ENCODE results near the gene MAN1A1. TPM values are rescaled to one million over a fixed set of nuclear protein-coding genes. Genes with fewer than 3 reads are reported as not detected.

MAN1A1 gene
- total and polyA plus RNA-seq, 2 of the 4 experiments (the other 2 are of a cell fraction), result 5.9 to 6.4 TPM

DNA sequence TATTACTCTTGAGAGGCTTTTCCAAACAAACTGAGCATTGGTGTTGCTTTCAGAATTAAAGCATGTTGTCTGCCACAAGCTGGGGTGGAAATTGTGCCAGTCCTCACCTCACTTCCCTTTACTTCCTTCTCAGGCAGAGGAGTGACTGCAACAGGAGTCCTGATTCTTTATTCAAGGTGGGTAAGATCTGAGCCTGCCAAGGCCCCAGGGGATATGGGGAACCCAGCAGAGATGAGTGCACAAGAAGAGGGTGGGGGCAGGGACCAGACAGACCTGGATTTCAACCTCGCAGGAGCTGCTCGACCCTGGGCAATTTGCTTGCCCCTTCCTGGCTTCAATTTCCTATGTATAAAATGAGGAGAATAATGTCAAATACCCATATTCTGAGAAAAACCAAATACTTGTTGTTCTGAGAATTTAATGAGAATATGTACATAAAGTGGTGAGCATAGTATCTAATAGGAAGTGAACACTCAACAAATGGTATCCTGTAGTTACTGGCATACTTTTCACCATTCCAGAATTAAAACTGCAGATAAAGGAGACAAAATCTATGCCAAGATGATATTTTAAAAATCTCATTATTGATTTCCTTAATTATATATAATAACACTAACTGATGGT is 17.8 kb downstream of the MAN1A1 start:
- ATAC-seq (ENCODE audit: low read depth) (no peak), DNase-seq (no peak)
- dilution Hi-C loops (cut with HindIII; ENCODE audit: low sequenced_read_pairs, unreplicated experiment), result no loop called here
- H2BK5ac ChIP-seq (ENCODE audit: low read depth, low read length, poor library complexity, severe bottlenecking), result no peak overlapping the region
- peaks cover 3% of the 10 kb centered on the region; the same call in 1 of the 2 replicates for H3K36me3 ChIP-seq (ENCODE audit: control insufficient read depth, insufficient read depth, low read length)
- no peak overlapping the region for H3K4me2 ChIP-seq (ENCODE audit: low read depth, low read length)
- H3K4ac ChIP-seq (ENCODE audit: low read depth, low read length), result no peak overlapping the region
- H2BK15ac ChIP-seq (ENCODE audit: low read depth, low read length), result no peak overlapping the region
- no peak overlapping the region for H4K91ac ChIP-seq (ENCODE audit: insufficient read depth, low read depth, low read length)
- CTCF ChIA-PET, result no interaction called here
- H3K18ac ChIP-seq (ENCODE audit: low read depth, low read length), result no peak overlapping the region
- no peak overlapping the region for H3K56ac ChIP-seq (ENCODE audit: extremely low read depth, insufficient read depth, low read length)
- H3K79me1 ChIP-seq (ENCODE audit: low read depth in 1 of 2, low read length in 2 of 2), result peaks cover 0 to 4% of the 10 kb centered on the region in 2 experiments; a peak in 1 of 4 replicates
- no peaks in the 10 kb centered on the region; the same call in 1 of the 2 replicates for H3K9me1 ChIP-seq (ENCODE audit: insufficient read depth, low read length)
- H3K14ac ChIP-seq (replicated peaks; ENCODE audit: low read depth, low read length), result no peak overlapping the region
- no peak overlapping the region for H4K5ac ChIP-seq (ENCODE audit: low read depth, low read length)
- no peak overlapping the region for H3K27ac ChIP-seq (ENCODE audit: insufficient read depth, low read length)
- POLR2A ChIA-PET (ENCODE audit: unreplicated experiment), result no interaction called here
- in situ Hi-C loops (cut with MboI; ENCODE audit: low sequenced_read_pairs), result no loop called here
- WGBS, 2 experiments (ENCODE audit: extremely low coverage in 2 of 2, insufficient read length in 1 of 2), result no CpG with 5 or more reads among the region's 2 CpGs
- H3K4me1 ChIP-seq (ENCODE audit: control insufficient read depth, insufficient read depth, low read length), result no peaks in the 10 kb centered on the region
- H2BK120ac ChIP-seq (ENCODE audit: low read depth, low read length), result no peak overlapping the region
- H2AFZ ChIP-seq (replicated peaks; ENCODE audit: low read length, poor library complexity), result no peak overlapping the region
- no peak overlapping the region for H3K9ac ChIP-seq (ENCODE audit: low read depth, low read length)
- H4K8ac ChIP-seq (ENCODE audit: low read depth in 2 of 2, low read length in 2 of 2), result no peak overlapping the region
- no peak overlapping the region for H3K4me3 ChIP-seq (ENCODE audit: insufficient read depth, low read depth, low read length)
- no TSS peak for BruUV-seq (replicated peaks)
- no peak overlapping the region; the same call in 1 of the 2 replicates for H3K23ac ChIP-seq (ENCODE audit: low read depth, low read length)
- H2AK5ac ChIP-seq (ENCODE audit: low read depth, low read length), result no peak overlapping the region
- H3K27me3 ChIP-seq (ENCODE audit: control insufficient read depth, insufficient read depth, low read length), result no peaks in the 10 kb centered on the region
- H4K20me1 ChIP-seq (ENCODE audit: insufficient read depth, low read length), result no peaks in the 10 kb centered on the region
- no peak overlapping the region for H2AK9ac ChIP-seq (replicated peaks; ENCODE audit: low read depth, low read length, poor library complexity)
- intact Hi-C loops (cut with micrococcal nuclease), result no loop called here
- TF ChIP-seq, protein P1, sequence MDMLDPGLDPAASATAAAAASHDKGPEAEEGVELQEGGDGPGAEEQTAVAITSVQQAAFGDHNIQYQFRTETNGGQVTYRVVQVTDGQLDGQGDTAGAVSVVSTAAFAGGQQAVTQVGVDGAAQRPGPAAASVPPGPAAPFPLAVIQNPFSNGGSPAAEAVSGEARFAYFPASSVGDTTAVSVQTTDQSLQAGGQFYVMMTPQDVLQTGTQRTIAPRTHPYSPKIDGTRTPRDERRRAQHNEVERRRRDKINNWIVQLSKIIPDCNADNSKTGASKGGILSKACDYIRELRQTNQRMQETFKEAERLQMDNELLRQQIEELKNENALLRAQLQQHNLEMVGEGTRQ (IDR thresholded peaks at IDR 0.05; ENCODE audit: low read depth, low read length), result no peak
- TF ChIP-seq CHD1 (IDR thresholded peaks at IDR 0.05; ENCODE audit: low read depth, low read length) (no peak), NFE2L2 (IDR thresholded peaks at IDR 0.05; ENCODE audit: low read depth, low read length) (no peak), RCOR1 (IDR thresholded peaks at IDR 0.05; ENCODE audit: insufficient replicate concordance, low read length) (no peak), BHLHE40 (IDR thresholded peaks at IDR 0.05; ENCODE audit: low read depth, low read length) (no peak), CEBPB (IDR thresholded peaks at IDR 0.05; ENCODE audit: low read depth, low read length) (no peak), MXI1 (IDR thresholded peaks at IDR 0.05; ENCODE audit: borderline replicate concordance, low read depth, low read length) (no peak), POLR2A (IDR thresholded peaks at IDR 0.05; ENCODE audit: low read depth, low read length) (no peak), FOS (IDR thresholded peaks at IDR 0.05; ENCODE audit: low read depth, low read length) (no peak), MAZ (IDR thresholded peaks at IDR 0.05; ENCODE audit: borderline replicate concordance, low read depth, low read length) (no peak), RFX5 (IDR thresholded peaks at IDR 0.05; ENCODE audit: low read depth, low read length) (no peak)
- TF ChIP-seq, protein P2, sequence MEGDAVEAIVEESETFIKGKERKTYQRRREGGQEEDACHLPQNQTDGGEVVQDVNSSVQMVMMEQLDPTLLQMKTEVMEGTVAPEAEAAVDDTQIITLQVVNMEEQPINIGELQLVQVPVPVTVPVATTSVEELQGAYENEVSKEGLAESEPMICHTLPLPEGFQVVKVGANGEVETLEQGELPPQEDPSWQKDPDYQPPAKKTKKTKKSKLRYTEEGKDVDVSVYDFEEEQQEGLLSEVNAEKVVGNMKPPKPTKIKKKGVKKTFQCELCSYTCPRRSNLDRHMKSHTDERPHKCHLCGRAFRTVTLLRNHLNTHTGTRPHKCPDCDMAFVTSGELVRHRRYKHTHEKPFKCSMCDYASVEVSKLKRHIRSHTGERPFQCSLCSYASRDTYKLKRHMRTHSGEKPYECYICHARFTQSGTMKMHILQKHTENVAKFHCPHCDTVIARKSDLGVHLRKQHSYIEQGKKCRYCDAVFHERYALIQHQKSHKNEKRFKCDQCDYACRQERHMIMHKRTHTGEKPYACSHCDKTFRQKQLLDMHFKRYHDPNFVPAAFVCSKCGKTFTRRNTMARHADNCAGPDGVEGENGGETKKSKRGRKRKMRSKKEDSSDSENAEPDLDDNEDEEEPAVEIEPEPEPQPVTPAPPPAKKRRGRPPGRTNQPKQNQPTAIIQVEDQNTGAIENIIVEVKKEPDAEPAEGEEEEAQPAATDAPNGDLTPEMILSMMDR (conservative IDR thresholded peaks at IDR 0.05; ENCODE audit: low read depth, low read length), result no peak
- TF ChIP-seq, protein P3, sequence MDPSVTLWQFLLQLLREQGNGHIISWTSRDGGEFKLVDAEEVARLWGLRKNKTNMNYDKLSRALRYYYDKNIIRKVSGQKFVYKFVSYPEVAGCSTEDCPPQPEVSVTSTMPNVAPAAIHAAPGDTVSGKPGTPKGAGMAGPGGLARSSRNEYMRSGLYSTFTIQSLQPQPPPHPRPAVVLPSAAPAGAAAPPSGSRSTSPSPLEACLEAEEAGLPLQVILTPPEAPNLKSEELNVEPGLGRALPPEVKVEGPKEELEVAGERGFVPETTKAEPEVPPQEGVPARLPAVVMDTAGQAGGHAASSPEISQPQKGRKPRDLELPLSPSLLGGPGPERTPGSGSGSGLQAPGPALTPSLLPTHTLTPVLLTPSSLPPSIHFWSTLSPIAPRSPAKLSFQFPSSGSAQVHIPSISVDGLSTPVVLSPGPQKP (IDR thresholded peaks at IDR 0.05; ENCODE audit: borderline replicate concordance, low read depth, low read length), result no peak
- H2BK20ac ChIP-seq (ENCODE audit: low read depth, low read length), result no peak overlapping the region
- no peaks in the 10 kb centered on the region for H3K9me3 ChIP-seq (ENCODE audit: control insufficient read depth, insufficient read depth, low read length)
